Astrocyte of the spinal cord (primary cell): ENCODE results near the gene CFAP70.

ENCODE experiments used
- DNase-seq: peaks from one replicate; pipeline ENCODE4 v3.0.0; 2011; ENCODE audit warnings: low read depth, low spot score
- H3K4me3 ChIP-seq: 2 replicates; pipeline ENCODE4 v1.5.1; 2011; ENCODE audit warnings: low read depth, mild to moderate bottlenecking, low read length, moderate library complexity
- in situ Hi-C: cut with HindIII; loops from 2 replicates; pipeline ENCODE4 v1.10.0; 2017; ENCODE audit warnings: low sequenced_read_pairs
- TF ChIP-seq, protein P1 (sequence below): IDR thresholded peaks from 2 replicates; pipeline ENCODE4 v1.5.1; 2012; ENCODE audit warnings: low read depth, mild to moderate bottlenecking, low read length, inconsistent platforms

CFAP70 gene

DNA sequence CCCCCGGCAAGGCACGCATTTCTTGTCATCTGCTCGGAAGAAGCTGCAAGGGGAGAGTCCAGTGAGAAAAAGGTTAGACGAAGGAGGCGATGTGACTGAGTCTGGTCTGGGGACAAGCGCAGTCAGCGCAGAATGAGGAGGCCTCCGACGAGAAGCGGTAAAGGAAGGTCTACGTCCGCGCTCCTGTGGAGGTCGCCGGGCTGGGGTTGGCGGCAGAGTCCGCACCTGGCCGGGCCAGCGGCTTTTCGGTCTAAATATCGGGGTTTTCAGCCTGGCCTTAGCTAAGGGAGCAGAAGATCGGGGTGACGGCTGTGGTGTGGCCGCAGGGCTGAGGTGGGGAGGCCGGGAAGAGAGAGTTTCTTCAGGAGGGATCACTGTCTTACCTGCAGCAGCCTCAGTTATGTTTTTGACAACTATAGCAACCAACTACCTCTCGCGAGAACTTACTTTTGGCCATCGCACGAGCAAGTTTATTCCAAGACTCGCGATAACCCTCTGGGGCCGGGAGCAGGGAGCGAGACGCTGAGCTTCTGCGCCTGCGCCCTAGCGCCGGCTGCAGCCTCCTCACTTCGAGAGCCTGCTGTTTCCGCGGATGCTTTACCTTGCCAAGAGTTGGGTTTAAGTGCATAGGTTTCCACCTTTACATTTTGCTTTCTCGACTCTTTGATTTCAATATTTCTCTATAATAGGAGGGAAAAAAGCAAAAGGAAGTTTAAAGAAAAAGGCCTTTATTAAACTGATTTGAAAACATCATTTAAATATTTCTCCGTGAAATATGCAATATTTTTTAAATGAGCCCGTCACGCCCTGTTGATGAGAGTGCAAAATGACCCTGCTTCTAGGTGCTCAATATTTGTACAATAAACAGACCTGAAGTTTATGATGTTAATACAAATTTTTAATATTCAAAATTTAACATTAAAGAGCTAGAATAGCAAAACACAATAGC lies at the start of gene CFAP70:
Gene CFAP70 (minus strand): TSS at position 534 of the 949 bp plus-strand sequence. CDS start 4,068 bp downstream, outside the sequence.
- TF ChIP-seq, protein P1, sequence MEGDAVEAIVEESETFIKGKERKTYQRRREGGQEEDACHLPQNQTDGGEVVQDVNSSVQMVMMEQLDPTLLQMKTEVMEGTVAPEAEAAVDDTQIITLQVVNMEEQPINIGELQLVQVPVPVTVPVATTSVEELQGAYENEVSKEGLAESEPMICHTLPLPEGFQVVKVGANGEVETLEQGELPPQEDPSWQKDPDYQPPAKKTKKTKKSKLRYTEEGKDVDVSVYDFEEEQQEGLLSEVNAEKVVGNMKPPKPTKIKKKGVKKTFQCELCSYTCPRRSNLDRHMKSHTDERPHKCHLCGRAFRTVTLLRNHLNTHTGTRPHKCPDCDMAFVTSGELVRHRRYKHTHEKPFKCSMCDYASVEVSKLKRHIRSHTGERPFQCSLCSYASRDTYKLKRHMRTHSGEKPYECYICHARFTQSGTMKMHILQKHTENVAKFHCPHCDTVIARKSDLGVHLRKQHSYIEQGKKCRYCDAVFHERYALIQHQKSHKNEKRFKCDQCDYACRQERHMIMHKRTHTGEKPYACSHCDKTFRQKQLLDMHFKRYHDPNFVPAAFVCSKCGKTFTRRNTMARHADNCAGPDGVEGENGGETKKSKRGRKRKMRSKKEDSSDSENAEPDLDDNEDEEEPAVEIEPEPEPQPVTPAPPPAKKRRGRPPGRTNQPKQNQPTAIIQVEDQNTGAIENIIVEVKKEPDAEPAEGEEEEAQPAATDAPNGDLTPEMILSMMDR, result no peak
- H3K4me3 ChIP-seq, result peak within 1 kb of the TSS; percentile 73
- peak; percentile 96 for DNase-seq
- in situ Hi-C loops, result no loop called here

DNA sequence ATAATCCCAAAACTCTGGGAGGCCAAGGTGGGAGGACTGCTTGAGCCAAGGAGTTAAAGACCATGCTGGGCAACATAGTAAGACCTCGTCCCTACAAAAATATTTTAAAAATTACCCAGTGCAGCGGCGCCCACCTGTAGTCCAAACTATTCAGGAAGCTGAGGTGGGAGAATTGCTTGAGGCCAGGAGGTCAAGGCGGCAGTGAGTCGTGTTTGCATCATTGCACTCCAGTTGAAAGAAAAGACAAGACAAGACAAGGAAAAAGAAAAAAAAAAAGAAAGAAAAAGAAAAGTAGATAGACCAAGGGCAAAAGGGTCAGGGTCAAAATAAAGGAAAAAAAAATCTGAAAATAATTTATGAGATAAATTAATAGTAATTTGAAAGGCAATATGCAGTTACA lies 49.4 kb upstream of the CFAP70 start:
- TF ChIP-seq, protein P1, result no peak
- DNase-seq, result no peak
- in situ Hi-C loops, result no loop called here
- H3K4me3 ChIP-seq, result no peak overlapping the region

DNA sequence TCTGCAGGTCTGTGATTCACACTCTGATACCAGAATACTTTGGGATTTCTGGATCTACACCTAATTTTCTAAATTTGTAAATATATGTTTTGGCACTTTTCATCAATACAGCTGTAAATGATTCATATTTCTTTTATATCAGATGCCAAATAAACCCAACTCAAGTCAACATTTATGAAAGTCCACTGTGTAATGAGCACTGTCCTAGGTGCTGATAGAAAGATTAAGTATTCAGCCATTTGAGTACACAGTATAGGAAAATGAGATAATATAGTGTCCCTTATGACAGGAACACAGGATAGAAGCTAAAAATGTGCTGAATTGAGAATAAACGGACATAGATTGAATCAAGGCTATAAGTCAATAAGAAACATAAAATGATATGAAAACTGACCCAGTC lies 48.8 kb upstream of the CFAP70 start:
- in situ Hi-C loops, result no loop called here
- TF ChIP-seq, protein P1, result no peak
- no peak for DNase-seq
- no peak overlapping the region for H3K4me3 ChIP-seq

DNA sequence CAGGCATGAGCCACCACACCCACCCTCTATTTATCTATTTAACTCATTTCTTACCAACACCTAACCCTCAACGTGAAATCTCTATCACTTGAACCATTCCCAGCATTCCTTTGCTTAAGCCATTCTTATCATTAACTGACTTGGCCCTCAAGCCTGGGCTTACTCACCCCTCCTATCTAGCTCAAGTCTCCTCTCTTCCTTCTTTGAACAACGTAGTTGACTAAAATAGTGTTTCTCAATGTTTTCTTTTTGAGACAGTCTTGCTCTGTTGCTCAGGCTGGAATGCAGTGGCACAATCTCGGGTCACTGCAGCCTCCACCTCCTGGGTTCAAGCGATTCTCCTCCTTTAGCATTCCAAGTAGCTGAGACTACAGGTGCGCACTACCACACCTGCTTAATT lies 48.2 kb upstream of the CFAP70 start:
- no peak overlapping the region for H3K4me3 ChIP-seq
- no peak for DNase-seq
- in situ Hi-C loops, result no loop called here
- TF ChIP-seq, protein P1, result no peak

DNA sequence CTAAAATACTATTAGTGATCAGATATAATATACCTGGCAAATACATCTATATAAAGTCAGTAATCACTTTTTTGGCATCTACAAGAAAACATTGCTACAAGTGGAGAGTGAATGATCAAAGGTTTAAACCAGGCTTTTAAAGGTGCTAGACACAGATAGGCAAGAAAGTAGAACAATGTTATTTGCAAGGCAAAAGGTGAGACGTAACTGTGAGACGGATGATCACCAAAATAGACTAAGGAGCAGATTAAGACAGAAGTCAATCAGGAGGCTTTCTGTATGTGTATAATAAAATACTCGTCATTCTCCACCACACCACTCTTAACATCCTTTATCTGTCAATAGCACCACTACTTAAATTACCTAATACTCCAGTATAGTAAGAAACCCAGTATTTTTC lies 46.9 kb upstream of the CFAP70 start:
- no peak overlapping the region for H3K4me3 ChIP-seq
- TF ChIP-seq, protein P1, result no peak
- in situ Hi-C loops, result no loop called here
- no peak for DNase-seq

DNA sequence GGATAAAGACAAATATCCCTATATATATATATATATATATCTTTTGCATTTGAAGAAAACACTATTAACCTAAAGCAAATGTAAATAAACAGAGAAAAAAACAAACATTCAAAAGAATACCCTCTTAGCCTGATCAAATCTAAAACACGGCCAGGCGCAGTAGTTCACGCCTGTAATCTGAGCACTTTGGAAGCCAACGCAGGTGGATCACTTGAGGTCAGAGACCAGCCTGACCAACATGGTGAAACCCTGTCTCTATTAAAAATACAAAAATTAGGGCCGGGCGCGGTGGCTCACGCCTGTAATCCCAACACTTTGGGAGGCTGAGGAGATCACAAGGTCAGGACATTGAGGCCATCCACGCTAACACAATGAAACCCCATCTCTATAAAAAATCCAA lies 46.0 kb upstream of the CFAP70 start:
- no peak for DNase-seq
- TF ChIP-seq, protein P1, result no peak
- no peak overlapping the region for H3K4me3 ChIP-seq
- in situ Hi-C loops, result no loop called here
